ENCODE data around the gene ARHGAP24. TPM values are rescaled to one million over a fixed set of nuclear protein-coding genes. Genes with fewer than 3 reads are reported as not detected.

ARHGAP24 gene
- total RNA-seq (2022; extraction: Qiagen RNA extraction; ENCODE audit: low read depth): 3.3 to 4.7 TPM (median 3.6 TPM) in 5 replicates

DNA sequence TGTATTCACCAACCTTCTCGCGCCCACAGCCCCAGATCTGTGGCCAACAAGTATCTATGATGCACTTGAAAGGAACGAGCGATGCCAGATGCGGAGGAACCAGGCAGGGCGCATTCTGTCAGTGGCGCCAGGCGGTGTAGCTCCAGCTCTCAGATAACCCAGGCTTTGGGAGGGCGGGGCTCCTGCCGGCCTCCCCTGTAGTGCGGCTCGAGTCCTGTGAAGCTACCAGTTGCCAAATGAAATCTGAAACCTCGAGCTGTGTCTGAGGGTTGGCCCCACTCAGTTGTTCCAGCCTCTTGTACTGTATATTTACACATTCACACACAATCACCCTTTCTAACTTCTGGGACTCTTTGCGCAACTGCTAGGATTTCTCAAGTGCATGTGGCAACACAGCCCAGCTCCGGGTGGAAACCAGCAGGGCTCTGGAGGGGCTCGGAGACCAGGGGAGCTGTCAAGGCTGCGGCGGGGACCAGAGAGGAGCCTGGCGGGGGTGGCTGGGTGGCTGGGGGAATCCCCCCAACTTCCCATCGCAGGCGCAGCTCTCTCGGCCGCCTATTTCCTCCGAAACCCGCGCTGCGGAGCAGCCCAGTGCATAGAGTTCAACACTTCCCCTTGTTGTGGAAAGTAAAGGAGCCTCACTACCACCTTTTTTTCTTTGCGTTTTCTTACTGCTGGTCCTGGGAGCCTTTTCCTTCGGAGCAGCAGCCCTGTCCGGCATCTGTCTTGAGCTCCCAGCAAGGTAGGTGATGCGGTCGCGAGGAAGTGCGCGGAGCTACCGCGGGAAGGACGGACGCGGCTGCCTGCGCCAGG lies at the start of gene ARHGAP24:
Gene ARHGAP24 (plus strand): TSS at position 333 of the 813 bp plus-strand sequence.

